Measurements from ENCODE around the gene DVL2. TPM values are rescaled to one million over a fixed set of nuclear protein-coding genes. Genes with fewer than 3 reads are reported as not detected.

DVL2 gene
- total RNA-seq, 4 donors from 2014 or later, result 35.9 to 182 (median 69.2) TPM

DNA sequence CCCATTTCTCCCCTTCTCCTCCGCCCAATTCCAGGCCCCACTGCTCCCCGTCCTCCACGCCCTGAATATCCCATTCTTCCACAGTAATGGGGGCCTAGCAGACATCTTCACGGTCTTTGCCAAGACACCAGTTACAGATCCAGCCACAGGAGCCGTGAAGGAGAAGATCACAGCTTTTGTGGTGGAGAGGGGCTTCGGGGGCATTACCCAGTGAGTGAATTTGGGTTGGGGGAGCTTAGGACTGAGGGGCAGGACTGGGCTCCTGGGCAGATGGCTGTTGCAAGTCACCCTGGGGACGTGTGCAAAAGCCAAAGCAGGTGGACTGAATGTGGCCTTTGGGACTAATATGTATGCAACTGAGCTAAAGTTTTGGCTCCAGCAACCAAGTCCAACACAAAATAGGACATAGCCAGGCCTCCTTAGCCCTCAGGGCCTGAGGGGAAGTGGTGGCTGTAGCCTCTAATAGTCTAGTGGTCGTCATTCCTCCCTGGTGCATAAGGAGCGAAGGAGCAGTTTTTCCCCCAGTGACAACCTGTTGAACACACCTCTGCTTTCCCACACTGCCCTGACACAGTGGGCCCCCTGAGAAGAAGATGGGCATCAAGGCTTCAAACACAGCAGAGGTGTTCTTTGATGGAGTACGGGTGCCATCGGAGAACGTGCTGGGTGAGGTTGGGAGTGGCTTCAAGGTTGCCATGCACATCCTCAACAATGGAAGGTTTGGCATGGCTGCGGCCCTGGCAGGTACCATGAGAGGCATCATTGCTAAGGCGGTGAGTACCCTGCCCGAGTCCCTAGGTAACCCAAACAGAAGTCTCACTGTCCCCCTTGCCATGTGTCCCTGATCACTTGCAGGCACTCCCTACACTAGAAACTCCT, 12.0 kb downstream of the DVL2 start:
- H3K36me3 ChIP-seq, result peaks cover 0 to 20% (median 4%) of the 10 kb centered on the region in 4 donors
- no peak overlapping the region for H3K4me3 ChIP-seq
- H3K4me1 ChIP-seq, result peaks cover 24 to 38% (median 35%) of the 10 kb centered on the region in 4 donors
- TF ChIP-seq EP300 (IDR thresholded peaks at IDR 0.05; ENCODE audit: low read depth) (no peak), POLR2AphosphoS5 (IDR thresholded peaks at IDR 0.05) (no peak), POLR2A (IDR thresholded peaks at IDR 0.05) (no peak)
- TF ChIP-seq, protein P1, sequence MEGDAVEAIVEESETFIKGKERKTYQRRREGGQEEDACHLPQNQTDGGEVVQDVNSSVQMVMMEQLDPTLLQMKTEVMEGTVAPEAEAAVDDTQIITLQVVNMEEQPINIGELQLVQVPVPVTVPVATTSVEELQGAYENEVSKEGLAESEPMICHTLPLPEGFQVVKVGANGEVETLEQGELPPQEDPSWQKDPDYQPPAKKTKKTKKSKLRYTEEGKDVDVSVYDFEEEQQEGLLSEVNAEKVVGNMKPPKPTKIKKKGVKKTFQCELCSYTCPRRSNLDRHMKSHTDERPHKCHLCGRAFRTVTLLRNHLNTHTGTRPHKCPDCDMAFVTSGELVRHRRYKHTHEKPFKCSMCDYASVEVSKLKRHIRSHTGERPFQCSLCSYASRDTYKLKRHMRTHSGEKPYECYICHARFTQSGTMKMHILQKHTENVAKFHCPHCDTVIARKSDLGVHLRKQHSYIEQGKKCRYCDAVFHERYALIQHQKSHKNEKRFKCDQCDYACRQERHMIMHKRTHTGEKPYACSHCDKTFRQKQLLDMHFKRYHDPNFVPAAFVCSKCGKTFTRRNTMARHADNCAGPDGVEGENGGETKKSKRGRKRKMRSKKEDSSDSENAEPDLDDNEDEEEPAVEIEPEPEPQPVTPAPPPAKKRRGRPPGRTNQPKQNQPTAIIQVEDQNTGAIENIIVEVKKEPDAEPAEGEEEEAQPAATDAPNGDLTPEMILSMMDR (IDR thresholded peaks at IDR 0.05), result no peak
- no peak for DNase-seq
- peak overlapping the region in 2 of 4 donors; percentile 100 for H3K27ac ChIP-seq
- in situ Hi-C loops (cut with MboI; ENCODE audit: low pct_ligation_motif_present in 1 of 4, low pct_unique_long_range_greater_than_20kb in 1 of 4, low sequenced_read_pairs in 3 of 4), result no loop called here
- WGBS, 2 donors (ENCODE audit: low coverage in 1 of 2), result 79 to 90% methylated on average over 2 to 15 of the region's 15 CpGs
- intact Hi-C loops (cut with DNase I; ENCODE audit: low total_unique reads), result no loop called here
- H3K27me3 ChIP-seq, result no peaks in the 10 kb centered on the region
- H3K9me3 ChIP-seq, result no peaks in the 10 kb centered on the region

DNA sequence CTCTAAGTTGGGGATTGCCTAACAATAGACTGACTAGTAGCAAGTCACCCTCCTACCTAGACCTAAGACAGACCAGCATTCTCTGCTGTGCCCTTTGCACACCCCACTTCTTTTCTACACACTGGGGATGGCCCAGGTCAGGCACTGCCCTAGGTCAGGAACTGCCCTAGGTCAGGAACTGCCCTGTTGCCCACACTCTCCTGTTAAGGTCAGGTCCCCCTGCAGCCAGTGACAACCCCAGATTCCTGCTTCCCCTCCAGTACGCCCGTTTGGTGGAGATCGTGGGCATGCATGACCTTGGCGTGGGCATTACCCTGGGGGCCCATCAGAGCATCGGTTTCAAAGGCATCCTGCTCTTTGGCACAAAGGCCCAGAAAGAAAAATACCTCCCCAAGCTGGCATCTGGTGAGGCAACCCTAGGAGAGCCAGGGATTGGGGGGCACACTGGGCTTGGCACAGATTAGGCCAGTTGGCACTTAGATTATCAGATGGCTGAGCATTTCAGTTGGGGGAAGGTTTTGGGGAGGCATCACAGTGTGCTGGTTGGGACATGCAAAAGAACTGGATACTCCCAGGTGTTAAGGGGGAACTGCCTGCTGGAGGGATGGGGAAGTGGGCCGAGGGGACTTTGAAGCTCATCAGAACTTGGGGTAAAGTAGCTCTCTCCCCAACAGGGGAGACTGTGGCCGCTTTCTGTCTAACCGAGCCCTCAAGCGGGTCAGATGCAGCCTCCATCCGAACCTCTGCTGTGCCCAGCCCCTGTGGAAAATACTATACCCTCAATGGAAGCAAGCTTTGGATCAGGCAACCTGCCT, 12.8 kb downstream of the DVL2 start:
- WGBS, 2 donors (ENCODE audit: low coverage in 1 of 2), result 64% methylated on average over 10 of the region's 10 CpGs; no CpG with 5 or more reads in 1 of the 2 donors
- DNase-seq, result no peak
- Histone ChIP-seq H3K27ac (peak overlapping the region; percentile 100), H3K4me3 (peak overlapping the region in 2 of 4 donors; percentile 94 to 99), H3K27me3 (no peaks in the 10 kb centered on the region), H3K36me3 (peaks cover 0 to 12% (median 4%) of the 10 kb centered on the region in 4 donors), H3K9me3 (no peaks in the 10 kb centered on the region), H3K4me1 (peaks cover 27 to 45% (median 40%) of the 10 kb centered on the region in 4 donors)
- in situ Hi-C loops (cut with MboI; ENCODE audit: low pct_ligation_motif_present in 1 of 4, low pct_unique_long_range_greater_than_20kb in 1 of 4, low sequenced_read_pairs in 3 of 4) (no loop called here), intact Hi-C loops (cut with DNase I; ENCODE audit: low total_unique reads) (no loop called here)
- TF ChIP-seq POLR2A (IDR thresholded peaks at IDR 0.05) (no peak), POLR2AphosphoS5 (IDR thresholded peaks at IDR 0.05) (no peak), EP300 (IDR thresholded peaks at IDR 0.05; ENCODE audit: low read depth) (no peak)
- TF ChIP-seq, protein P1 (IDR thresholded peaks at IDR 0.05), result no peak

DNA sequence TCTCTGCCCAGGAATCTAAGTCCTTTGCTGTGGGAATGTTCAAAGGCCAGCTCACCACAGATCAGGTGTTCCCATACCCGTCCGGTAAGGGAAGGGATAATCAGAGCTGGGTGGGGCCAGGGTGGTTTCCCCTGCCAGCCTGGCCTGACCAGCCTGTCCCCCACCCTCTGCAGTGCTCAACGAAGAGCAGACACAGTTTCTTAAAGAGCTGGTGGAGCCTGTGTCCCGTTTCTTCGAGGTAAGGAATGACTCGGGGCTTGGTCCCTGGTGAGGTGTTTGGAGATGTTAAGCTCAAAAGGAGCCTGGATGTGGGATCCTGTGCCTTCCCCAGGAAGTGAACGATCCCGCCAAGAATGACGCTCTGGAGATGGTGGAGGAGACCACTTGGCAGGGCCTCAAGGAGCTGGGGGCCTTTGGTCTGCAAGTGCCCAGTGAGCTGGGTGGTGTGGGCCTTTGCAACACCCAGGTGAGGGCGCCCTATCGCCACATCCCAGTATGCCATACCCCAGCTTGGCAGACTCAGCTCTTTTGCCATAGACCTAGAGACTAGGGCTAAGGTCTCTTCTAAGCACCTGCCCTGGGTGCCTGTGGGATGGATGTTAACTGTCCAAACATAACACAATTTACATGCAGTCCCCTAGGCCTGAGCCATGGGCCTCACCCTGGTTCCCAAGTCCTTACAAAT, 13.6 kb downstream of the DVL2 start:
- in situ Hi-C loops (cut with MboI; ENCODE audit: low pct_ligation_motif_present in 1 of 4, low pct_unique_long_range_greater_than_20kb in 1 of 4, low sequenced_read_pairs in 3 of 4), result no loop called here
- DNase-seq, result peak; percentile 77
- WGBS, 2 donors (ENCODE audit: low coverage in 1 of 2), result 0 to 15% methylated on average over 1 to 10 of the region's 11 CpGs

More for the DNA sequence above, 13.6 kb downstream of the DVL2 start:
- TF ChIP-seq, protein P1 (IDR thresholded peaks at IDR 0.05), result peak; percentile 24 to 66 (median 52)
- TF ChIP-seq POLR2A (IDR thresholded peaks at IDR 0.05), result no peak
- Histone ChIP-seq H3K27ac (peak overlapping the region; percentile 100), H3K9me3 (no peaks in the 10 kb centered on the region), H3K4me1 (peaks cover 27 to 52% (median 47%) of the 10 kb centered on the region in 4 donors), H3K4me3 (peak overlapping the region; percentile 87 to 100 (median 96)), H3K36me3 (peaks cover 0 to 11% (median 4%) of the 10 kb centered on the region in 4 donors), H3K27me3 (no peaks in the 10 kb centered on the region)
- intact Hi-C loops (cut with DNase I; ENCODE audit: low total_unique reads), result no loop called here
